Fibroblast of lung (primary cell): ENCODE data around the gene MFN2.

Experiments
- EZH2 ChIP-seq: IDR thresholded peaks from 2 replicates; pipeline ENCODE4 v1.5.1; 2012; ENCODE audit warnings: low read length, control low read depth, mild to moderate bottlenecking; ENCODE audit errors: missing control alignments
- TF ChIP-seq, protein P1 (sequence below), 2 donors: IDR thresholded peaks in 1 of 2; conservative IDR thresholded peaks in 1 of 2; 1 replicate in 1 of 2; 2 replicates in 1 of 2; pipeline ENCODE4 v1.5.1; 2011 to 2012; ENCODE audit warnings: low read length in 2 of 2, control low read depth in 1 of 2, inconsistent platforms in 1 of 2, low read depth in 1 of 2, mild to moderate bottlenecking in 1 of 2

- TF ChIP-seq, protein P1, sequence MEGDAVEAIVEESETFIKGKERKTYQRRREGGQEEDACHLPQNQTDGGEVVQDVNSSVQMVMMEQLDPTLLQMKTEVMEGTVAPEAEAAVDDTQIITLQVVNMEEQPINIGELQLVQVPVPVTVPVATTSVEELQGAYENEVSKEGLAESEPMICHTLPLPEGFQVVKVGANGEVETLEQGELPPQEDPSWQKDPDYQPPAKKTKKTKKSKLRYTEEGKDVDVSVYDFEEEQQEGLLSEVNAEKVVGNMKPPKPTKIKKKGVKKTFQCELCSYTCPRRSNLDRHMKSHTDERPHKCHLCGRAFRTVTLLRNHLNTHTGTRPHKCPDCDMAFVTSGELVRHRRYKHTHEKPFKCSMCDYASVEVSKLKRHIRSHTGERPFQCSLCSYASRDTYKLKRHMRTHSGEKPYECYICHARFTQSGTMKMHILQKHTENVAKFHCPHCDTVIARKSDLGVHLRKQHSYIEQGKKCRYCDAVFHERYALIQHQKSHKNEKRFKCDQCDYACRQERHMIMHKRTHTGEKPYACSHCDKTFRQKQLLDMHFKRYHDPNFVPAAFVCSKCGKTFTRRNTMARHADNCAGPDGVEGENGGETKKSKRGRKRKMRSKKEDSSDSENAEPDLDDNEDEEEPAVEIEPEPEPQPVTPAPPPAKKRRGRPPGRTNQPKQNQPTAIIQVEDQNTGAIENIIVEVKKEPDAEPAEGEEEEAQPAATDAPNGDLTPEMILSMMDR (conservative IDR thresholded peaks at IDR 0.05 in 1 of 2, IDR thresholded peaks at IDR 0.05 in 1 of 2; ENCODE audit: low read depth in 1 of 2, low read length in 2 of 2), result no peak
- TF ChIP-seq EZH2, result no peak
These were observed 35.3 kb downstream of the MFN2 start for GRCh38 chr1:12015499-12015898.
